GM12878 (cell line): ENCODE results near the gene KCTD16.

Source experiments
- LARP7 ChIP-seq: fragments of 450-650 bp; IDR thresholded peaks from 2 replicates; pipeline ENCODE4 v1.6.1; 2017; ENCODE audit warnings: mild to moderate bottlenecking
- POLR2A ChIP-seq: IDR thresholded peaks from 2 replicates; pipeline ENCODE4 v1.6.1; 2011; ENCODE audit warnings: low read depth, mild to moderate bottlenecking, low read length
- POLR2AphosphoS5 ChIP-seq: IDR thresholded peaks from 2 replicates; pipeline ENCODE4 v1.6.1; 2011; ENCODE audit warnings: mild to moderate bottlenecking, low read length, inconsistent platforms
- RAD21 ChIP-seq: IDR thresholded peaks from 2 replicates; pipeline ENCODE4 v1.6.1; 2011; ENCODE audit warnings: mild to moderate bottlenecking, low read depth, low read length, moderate library complexity; ENCODE audit not compliant: insufficient read depth
- SMC3 ChIP-seq: IDR thresholded peaks from 2 replicates; pipeline ENCODE4 v1.6.1; 2011; ENCODE audit warnings: low read length, improper control_type of control experiment, borderline replicate concordance
- ZNF217 ChIP-seq: fragments of 450-650 bp; IDR thresholded peaks from 2 replicates; pipeline ENCODE4 v1.6.1; 2017; ENCODE audit warnings: antibody characterized with exemption, mild to moderate bottlenecking
- ZNF24 ChIP-seq: fragments of 450-650 bp; IDR thresholded peaks from 2 replicates; pipeline ENCODE4 v1.6.1; 2017; ENCODE audit warnings: antibody characterized with exemption, mild to moderate bottlenecking
- TF ChIP-seq, protein P1 (sequence below), 3 experiments: IDR thresholded peaks in 2 of 3; conservative IDR thresholded peaks in 1 of 3; 2 replicates each; pipeline ENCODE4 v1.5.1; 2011; ENCODE audit warnings: low read depth in 3 of 3, low read length in 3 of 3, mild to moderate bottlenecking in 3 of 3, control low read depth in 2 of 3, moderate library complexity in 2 of 3, inconsistent platforms in 1 of 3, mixed read lengths in 1 of 3; ENCODE audit not compliant: control insufficient read depth in 2 of 3, insufficient read depth in 1 of 3; ENCODE audit errors: extremely low read depth in 1 of 3
- TF ChIP-seq, protein P2 (sequence below): fragments of 450-650 bp; IDR thresholded peaks from 2 replicates; pipeline ENCODE4 v1.6.1; 2016; ENCODE audit warnings: mild to moderate bottlenecking

DNA sequence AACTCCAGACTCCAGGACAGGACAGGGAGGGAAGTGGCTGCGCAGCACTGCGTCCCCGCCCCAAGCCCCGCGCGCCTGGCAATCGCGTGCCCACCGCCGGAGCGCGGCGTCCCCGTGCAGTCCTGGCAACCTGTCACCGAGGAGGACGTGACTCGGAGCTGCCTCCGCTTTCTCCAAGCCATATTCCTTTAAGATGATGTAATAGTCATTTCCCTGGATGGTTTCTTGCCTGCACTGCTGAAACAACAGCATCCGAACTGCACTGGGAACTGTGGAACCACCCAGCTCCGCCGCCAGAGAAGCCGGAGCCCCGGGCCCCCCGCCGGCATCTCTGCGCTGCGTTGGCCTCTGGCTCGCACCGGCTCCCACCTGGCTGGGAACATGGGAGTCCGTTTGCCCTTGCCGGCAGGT lies 34.5 kb downstream of the KCTD16 start:
- TF ChIP-seq, protein P1, sequence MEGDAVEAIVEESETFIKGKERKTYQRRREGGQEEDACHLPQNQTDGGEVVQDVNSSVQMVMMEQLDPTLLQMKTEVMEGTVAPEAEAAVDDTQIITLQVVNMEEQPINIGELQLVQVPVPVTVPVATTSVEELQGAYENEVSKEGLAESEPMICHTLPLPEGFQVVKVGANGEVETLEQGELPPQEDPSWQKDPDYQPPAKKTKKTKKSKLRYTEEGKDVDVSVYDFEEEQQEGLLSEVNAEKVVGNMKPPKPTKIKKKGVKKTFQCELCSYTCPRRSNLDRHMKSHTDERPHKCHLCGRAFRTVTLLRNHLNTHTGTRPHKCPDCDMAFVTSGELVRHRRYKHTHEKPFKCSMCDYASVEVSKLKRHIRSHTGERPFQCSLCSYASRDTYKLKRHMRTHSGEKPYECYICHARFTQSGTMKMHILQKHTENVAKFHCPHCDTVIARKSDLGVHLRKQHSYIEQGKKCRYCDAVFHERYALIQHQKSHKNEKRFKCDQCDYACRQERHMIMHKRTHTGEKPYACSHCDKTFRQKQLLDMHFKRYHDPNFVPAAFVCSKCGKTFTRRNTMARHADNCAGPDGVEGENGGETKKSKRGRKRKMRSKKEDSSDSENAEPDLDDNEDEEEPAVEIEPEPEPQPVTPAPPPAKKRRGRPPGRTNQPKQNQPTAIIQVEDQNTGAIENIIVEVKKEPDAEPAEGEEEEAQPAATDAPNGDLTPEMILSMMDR (IDR thresholded peaks at IDR 0.05 in 2 of 3, conservative IDR thresholded peaks at IDR 0.05 in 1 of 3; ENCODE audit: control insufficient read depth in 2 of 3, extremely low read depth in 1 of 3, insufficient read depth in 1 of 3, low read depth in 3 of 3, low read length in 3 of 3): no peak
- no peak for TF ChIP-seq RAD21
- TF ChIP-seq POLR2AphosphoS5: no peak
- no peak for TF ChIP-seq POLR2A
- TF ChIP-seq, protein P2, sequence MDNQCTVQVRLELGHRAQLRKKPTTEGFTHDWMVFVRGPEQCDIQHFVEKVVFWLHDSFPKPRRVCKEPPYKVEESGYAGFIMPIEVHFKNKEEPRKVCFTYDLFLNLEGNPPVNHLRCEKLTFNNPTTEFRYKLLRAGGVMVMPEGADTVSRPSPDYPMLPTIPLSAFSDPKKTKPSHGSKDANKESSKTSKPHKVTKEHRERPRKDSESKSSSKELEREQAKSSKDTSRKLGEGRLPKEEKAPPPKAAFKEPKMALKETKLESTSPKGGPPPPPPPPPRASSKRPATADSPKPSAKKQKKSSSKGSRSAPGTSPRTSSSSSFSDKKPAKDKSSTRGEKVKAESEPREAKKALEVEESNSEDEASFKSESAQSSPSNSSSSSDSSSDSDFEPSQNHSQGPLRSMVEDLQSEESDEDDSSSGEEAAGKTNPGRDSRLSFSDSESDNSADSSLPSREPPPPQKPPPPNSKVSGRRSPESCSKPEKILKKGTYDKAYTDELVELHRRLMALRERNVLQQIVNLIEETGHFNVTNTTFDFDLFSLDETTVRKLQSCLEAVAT: no peak
- no peak for TF ChIP-seq SMC3
- TF ChIP-seq ZNF24: no peak
- TF ChIP-seq LARP7: no peak
- no peak for TF ChIP-seq ZNF217
